HepG2 (cell line): ENCODE results near the gene VEGFA. TPM values are rescaled to one million over a fixed set of nuclear protein-coding genes. Genes with fewer than 3 reads are reported as not detected.

Source experiments
- ARNTL ChIP-seq: sonication (generic); formaldehyde crosslinking; IDR thresholded peaks from 2 replicates; pipeline ENCODE4 v1.4.0; 2020; ENCODE audit warnings: mild to moderate bottlenecking, missing genetic modification reagents
- BHLHE40 ChIP-seq: IDR thresholded peaks from 2 replicates; pipeline ENCODE4 v1.6.1; 2011; ENCODE audit warnings: low read length, improper control_type of control experiment
- CEBPB ChIP-seq: IDR thresholded peaks from 2 replicates; pipeline ENCODE4 v1.6.1; 2011; ENCODE audit warnings: low read depth, low read length, improper control_type of control experiment, borderline replicate concordance
- ELF4 ChIP-seq: sonication (generic); formaldehyde crosslinking; IDR thresholded peaks from 2 replicates; pipeline ENCODE4 v1.5.0; 2020; ENCODE audit warnings: missing genetic modification reagents, mild to moderate bottlenecking, moderate library complexity, borderline replicate concordance
- GFI1 ChIP-seq: sonication (generic); formaldehyde crosslinking; IDR thresholded peaks from 2 replicates; pipeline ENCODE4 v1.5.0; 2020; ENCODE audit warnings: missing genetic modification reagents, mild to moderate bottlenecking, borderline replicate concordance
- JUND ChIP-seq: sonication (generic); formaldehyde crosslinking; IDR thresholded peaks from 2 replicates; pipeline ENCODE4 v1.8.0; 2022; ENCODE audit warnings: mild to moderate bottlenecking, missing genetic modification reagents
- NBN ChIP-seq: fragments of 450-650 bp; conservative IDR thresholded peaks from 2 replicates; pipeline ENCODE4 v1.6.1; 2017
- PHF21A ChIP-seq: sonication (generic); formaldehyde crosslinking; IDR thresholded peaks from 2 replicates; pipeline ENCODE4 v1.5.0; 2020; ENCODE audit warnings: mild to moderate bottlenecking, missing genetic modification reagents
- POLR2A ChIP-seq, 2 experiments: IDR thresholded peaks; 2 replicates each; pipeline ENCODE4 v1.6.1; 2011; ENCODE audit warnings: low read depth in 2 of 2, low read length in 2 of 2, mild to moderate bottlenecking in 1 of 2, moderate library complexity in 1 of 2; ENCODE audit not compliant: insufficient read depth in 1 of 2
- RORA ChIP-seq: sonication (generic); formaldehyde crosslinking; IDR thresholded peaks from 2 replicates; pipeline ENCODE4 v1.5.0; 2020; ENCODE audit warnings: mild to moderate bottlenecking, missing genetic modification reagents, moderate library complexity
- SMC3 ChIP-seq: IDR thresholded peaks from 2 replicates; pipeline ENCODE4 v1.6.1; 2011; ENCODE audit warnings: low read length, improper control_type of control experiment
- SRY ChIP-seq: sonication (generic); formaldehyde crosslinking; IDR thresholded peaks from 2 replicates; pipeline ENCODE4 v1.8.0; 2022; ENCODE audit warnings: mild to moderate bottlenecking, missing genetic modification reagents
- STAG1 ChIP-seq: sonication (generic); formaldehyde crosslinking; IDR thresholded peaks from 2 replicates; pipeline ENCODE4 v1.4.0; 2020; ENCODE audit warnings: missing genetic modification reagents
- ZC3H13 ChIP-seq: sonication (generic); formaldehyde crosslinking; IDR thresholded peaks from 2 replicates; pipeline ENCODE4 v1.8.1; 2023; ENCODE audit warnings: mild to moderate bottlenecking, missing genetic modification reagents, moderate library complexity
- ZFAT ChIP-seq: sonication (generic); formaldehyde crosslinking; conservative IDR thresholded peaks from 2 replicates; pipeline ENCODE4 v1.8.1; 2023; ENCODE audit warnings: missing genetic modification reagents, inconsistent platforms
- ZIK1 ChIP-seq: sonication (generic); formaldehyde crosslinking; IDR thresholded peaks from 2 replicates; pipeline ENCODE4 v1.5.0; 2020; ENCODE audit warnings: mild to moderate bottlenecking, low read depth, missing genetic modification reagents, borderline replicate concordance
- ZNF354B ChIP-seq: sonication (generic); formaldehyde crosslinking; IDR thresholded peaks from 2 replicates; pipeline ENCODE4 v1.8.0; 2022; ENCODE audit warnings: mild to moderate bottlenecking, missing genetic modification reagents
- ZNF382 ChIP-seq: sonication (generic); formaldehyde crosslinking; IDR thresholded peaks from 2 replicates; pipeline ENCODE4 v1.5.0; 2020; ENCODE audit warnings: missing genetic modification reagents, mild to moderate bottlenecking, borderline replicate concordance
- ZNF761 ChIP-seq: sonication (generic); formaldehyde crosslinking; conservative IDR thresholded peaks from 2 replicates; pipeline ENCODE4 v1.4.0; 2020; ENCODE audit warnings: mild to moderate bottlenecking, missing genetic modification reagents
- ZNF780A ChIP-seq: sonication (generic); formaldehyde crosslinking; IDR thresholded peaks from 2 replicates; pipeline ENCODE4 v1.8.0; 2022; ENCODE audit warnings: mild to moderate bottlenecking, missing genetic modification reagents, moderate library complexity
- ZZZ3 ChIP-seq: sonication (generic); formaldehyde crosslinking; IDR thresholded peaks from 2 replicates; pipeline ENCODE4 v1.4.0; 2020; ENCODE audit warnings: missing genetic modification reagents, mild to moderate bottlenecking, borderline replicate concordance
- polyA plus RNA-seq, 8 experiments: library from polyadenylated mRNA; depleted of rRNA in 3 of 8; stranded (reverse) in 7 of 8; unstranded in 1 of 8; fragments of >200 nt; fragmentation: Illumina TruSeq in 4 of 8; extraction: Trizol in 4 of 8; gene quantifications; 2 replicates each; pipeline versions ENCODE4 v1.2.1 to v1.2.3, GENCODE V29; 2011 to 2016; ENCODE audit warnings: low read depth in 4 of 8, missing spikeins in 1 of 8, mixed read lengths in 1 of 8; ENCODE audit not compliant: insufficient read depth in 1 of 8
- total RNA-seq, 5 experiments: library from RNA; depleted of rRNA; stranded (reverse); fragments of >200 nt; fragmentation: Illumina TruSeq; extraction: Trizol; gene quantifications; 2 replicates each; pipeline ENCODE4 v1.2.3, GENCODE V29; 2016; ENCODE audit warnings: low read depth in 1 of 5
- TF ChIP-seq, protein P1 (sequence below): sonication (generic); formaldehyde crosslinking; IDR thresholded peaks from 2 replicates; pipeline ENCODE4 v1.4.0; 2020; ENCODE audit warnings: low read depth, mild to moderate bottlenecking, missing genetic modification reagents
- TF ChIP-seq, protein P2 (sequence below): IDR thresholded peaks from 2 replicates; pipeline ENCODE4 v1.6.1; 2016
- TF ChIP-seq, protein P3 (sequence below): fragments of 450-650 bp; IDR thresholded peaks from 2 replicates; pipeline ENCODE4 v1.6.1; 2017
- TF ChIP-seq, protein P4 (sequence below): IDR thresholded peaks from 2 replicates; pipeline ENCODE4 v1.6.1; 2016; ENCODE audit warnings: missing compliant biosample characterization, missing genetic modification reagents, borderline replicate concordance
- TF ChIP-seq, protein P5 (sequence below): sonication (generic); formaldehyde crosslinking; IDR thresholded peaks from 2 replicates; pipeline ENCODE4 v1.4.0; 2020; ENCODE audit warnings: missing genetic modification reagents
- TF ChIP-seq, protein P6 (sequence below): sonication (generic); formaldehyde crosslinking; conservative IDR thresholded peaks from 2 replicates; pipeline ENCODE4 v1.4.0; 2020; ENCODE audit warnings: missing genetic modification reagents

Gene VEGFA
- total and polyA plus RNA-seq, 2 of the 13 experiments (the other 11 are each of a cell fraction or from before 2014, with no cell fraction given), result 68.1 to 629 TPM

DNA sequence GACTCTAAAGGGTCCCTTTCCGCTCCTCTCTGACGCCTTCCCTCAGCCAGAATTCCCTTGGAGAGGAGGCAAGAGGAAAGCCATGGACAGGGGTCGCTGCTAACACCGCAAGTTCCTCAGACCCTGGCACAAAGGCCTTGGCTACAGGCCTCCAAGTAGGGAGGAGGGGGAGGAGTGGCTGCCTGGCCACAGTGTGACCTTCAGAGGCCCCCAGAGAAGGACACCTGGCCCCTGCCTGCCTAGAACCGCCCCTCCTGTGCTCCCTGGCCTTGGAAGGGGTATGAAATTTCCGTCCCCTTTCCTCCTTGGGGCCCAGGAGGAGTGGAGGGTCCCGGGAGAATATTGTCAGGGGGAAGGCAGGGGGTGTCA lies 2.7 kb downstream of the VEGFA start (continued):
- TF ChIP-seq RORA (CRISPR knock-in tag) (no peak), ZIK1 (CRISPR knock-in tag) (no peak), ZNF354B (CRISPR knock-in tag) (no peak), JUND (no peak), SMC3 (no peak), BHLHE40 (no peak), NBN (no peak), ELF4 (no peak), ZZZ3 (CRISPR knock-in tag) (no peak), ZFAT (CRISPR knock-in tag) (no peak), GFI1 (CRISPR knock-in tag) (no peak), PHF21A (CRISPR knock-in tag) (no peak; the same call in 1 of the 2 replicates), ZNF382 (CRISPR knock-in tag) (no peak), CEBPB (no peak), ZC3H13 (CRISPR knock-in tag) (peak; percentile 73), ZNF761 (CRISPR knock-in tag) (no peak), POLR2A (IDR thresholded peaks at IDR 0.05; ENCODE audit: insufficient read depth in 1 of 2, low read depth in 2 of 2, low read length in 2 of 2) (no peak), ARNTL (CRISPR knock-in tag) (no peak), SRY (CRISPR knock-in tag) (peak; percentile 13; the same call in 1 of the 2 replicates), STAG1 (peak; percentile 22; the same call in 1 of the 2 replicates), ZNF780A (CRISPR knock-in tag) (0 out of 2 replicates have a peak, but pooled peaks have one; percentile 46)
- TF ChIP-seq, protein P1, sequence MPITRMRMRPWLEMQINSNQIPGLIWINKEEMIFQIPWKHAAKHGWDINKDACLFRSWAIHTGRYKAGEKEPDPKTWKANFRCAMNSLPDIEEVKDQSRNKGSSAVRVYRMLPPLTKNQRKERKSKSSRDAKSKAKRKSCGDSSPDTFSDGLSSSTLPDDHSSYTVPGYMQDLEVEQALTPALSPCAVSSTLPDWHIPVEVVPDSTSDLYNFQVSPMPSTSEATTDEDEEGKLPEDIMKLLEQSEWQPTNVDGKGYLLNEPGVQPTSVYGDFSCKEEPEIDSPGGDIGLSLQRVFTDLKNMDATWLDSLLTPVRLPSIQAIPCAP (CRISPR knock-in tag), result no peak
- TF ChIP-seq, protein P2, sequence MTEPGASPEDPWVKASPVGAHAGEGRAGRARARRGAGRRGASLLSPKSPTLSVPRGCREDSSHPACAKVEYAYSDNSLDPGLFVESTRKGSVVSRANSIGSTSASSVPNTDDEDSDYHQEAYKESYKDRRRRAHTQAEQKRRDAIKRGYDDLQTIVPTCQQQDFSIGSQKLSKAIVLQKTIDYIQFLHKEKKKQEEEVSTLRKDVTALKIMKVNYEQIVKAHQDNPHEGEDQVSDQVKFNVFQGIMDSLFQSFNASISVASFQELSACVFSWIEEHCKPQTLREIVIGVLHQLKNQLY (CRISPR knock-in tag), result no peak
- TF ChIP-seq, protein P3, sequence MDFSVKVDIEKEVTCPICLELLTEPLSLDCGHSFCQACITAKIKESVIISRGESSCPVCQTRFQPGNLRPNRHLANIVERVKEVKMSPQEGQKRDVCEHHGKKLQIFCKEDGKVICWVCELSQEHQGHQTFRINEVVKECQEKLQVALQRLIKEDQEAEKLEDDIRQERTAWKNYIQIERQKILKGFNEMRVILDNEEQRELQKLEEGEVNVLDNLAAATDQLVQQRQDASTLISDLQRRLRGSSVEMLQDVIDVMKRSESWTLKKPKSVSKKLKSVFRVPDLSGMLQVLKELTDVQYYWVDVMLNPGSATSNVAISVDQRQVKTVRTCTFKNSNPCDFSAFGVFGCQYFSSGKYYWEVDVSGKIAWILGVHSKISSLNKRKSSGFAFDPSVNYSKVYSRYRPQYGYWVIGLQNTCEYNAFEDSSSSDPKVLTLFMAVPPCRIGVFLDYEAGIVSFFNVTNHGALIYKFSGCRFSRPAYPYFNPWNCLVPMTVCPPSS, result no peak
- TF ChIP-seq, protein P4, sequence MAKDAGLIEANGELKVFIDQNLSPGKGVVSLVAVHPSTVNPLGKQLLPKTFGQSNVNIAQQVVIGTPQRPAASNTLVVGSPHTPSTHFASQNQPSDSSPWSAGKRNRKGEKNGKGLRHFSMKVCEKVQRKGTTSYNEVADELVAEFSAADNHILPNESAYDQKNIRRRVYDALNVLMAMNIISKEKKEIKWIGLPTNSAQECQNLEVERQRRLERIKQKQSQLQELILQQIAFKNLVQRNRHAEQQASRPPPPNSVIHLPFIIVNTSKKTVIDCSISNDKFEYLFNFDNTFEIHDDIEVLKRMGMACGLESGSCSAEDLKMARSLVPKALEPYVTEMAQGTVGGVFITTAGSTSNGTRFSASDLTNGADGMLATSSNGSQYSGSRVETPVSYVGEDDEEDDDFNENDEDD (CRISPR knock-in tag), result no peak
- TF ChIP-seq, protein P5, sequence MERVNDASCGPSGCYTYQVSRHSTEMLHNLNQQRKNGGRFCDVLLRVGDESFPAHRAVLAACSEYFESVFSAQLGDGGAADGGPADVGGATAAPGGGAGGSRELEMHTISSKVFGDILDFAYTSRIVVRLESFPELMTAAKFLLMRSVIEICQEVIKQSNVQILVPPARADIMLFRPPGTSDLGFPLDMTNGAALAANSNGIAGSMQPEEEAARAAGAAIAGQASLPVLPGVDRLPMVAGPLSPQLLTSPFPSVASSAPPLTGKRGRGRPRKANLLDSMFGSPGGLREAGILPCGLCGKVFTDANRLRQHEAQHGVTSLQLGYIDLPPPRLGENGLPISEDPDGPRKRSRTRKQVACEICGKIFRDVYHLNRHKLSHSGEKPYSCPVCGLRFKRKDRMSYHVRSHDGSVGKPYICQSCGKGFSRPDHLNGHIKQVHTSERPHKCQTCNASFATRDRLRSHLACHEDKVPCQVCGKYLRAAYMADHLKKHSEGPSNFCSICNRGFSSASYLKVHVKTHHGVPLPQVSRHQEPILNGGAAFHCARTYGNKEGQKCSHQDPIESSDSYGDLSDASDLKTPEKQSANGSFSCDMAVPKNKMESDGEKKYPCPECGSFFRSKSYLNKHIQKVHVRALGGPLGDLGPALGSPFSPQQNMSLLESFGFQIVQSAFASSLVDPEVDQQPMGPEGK (CRISPR knock-in tag), result peak; percentile 89
- TF ChIP-seq, protein P6, sequence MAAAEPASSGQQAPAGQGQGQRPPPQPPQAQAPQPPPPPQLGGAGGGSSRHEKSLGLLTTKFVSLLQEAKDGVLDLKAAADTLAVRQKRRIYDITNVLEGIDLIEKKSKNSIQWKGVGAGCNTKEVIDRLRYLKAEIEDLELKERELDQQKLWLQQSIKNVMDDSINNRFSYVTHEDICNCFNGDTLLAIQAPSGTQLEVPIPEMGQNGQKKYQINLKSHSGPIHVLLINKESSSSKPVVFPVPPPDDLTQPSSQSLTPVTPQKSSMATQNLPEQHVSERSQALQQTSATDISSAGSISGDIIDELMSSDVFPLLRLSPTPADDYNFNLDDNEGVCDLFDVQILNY (CRISPR knock-in tag), result no peak
